Measurements from ENCODE around the gene ZNF507. TPM values are rescaled to one million over a fixed set of nuclear protein-coding genes. Genes with fewer than 3 reads are reported as not detected.

The ZNF507 gene
- total and polyA plus RNA-seq, 2 experiments from 2014 or later: 4.6 to 10.2 TPM

- Histone ChIP-seq H3K36me3 (no peaks in the 10 kb centered on the region), H3K4me1 (ENCODE audit: low read depth) (no peaks in the 10 kb centered on the region), H3K4me3 (no peak overlapping the region), H3K9me3 (ENCODE audit: low read depth) (no peaks in the 10 kb centered on the region), H3K27me3 (no peaks in the 10 kb centered on the region), H3K27ac (no peak overlapping the region)
- peak in 1 of 2 donors; percentile 40 for DNase-seq (ENCODE audit: low read depth in 1 of 2, low spot score in 1 of 2)
- no peak for TF ChIP-seq CTCF (IDR thresholded peaks at IDR 0.05; ENCODE audit: low read depth, low read length)
Measured at GRCh38 chr19:32308431-32309077, 36.9 kb upstream of the ZNF507 start.

GRCh38 chr19:32309711-32310390 lies 35.6 kb upstream of the ZNF507 start:
- H3K27me3 ChIP-seq: no peaks in the 10 kb centered on the region
- no peak for TF ChIP-seq CTCF (IDR thresholded peaks at IDR 0.05; ENCODE audit: low read depth, low read length)
- H3K9me3 ChIP-seq (ENCODE audit: low read depth): no peaks in the 10 kb centered on the region
- H3K4me3 ChIP-seq: no peak overlapping the region
- no peaks in the 10 kb centered on the region for H3K4me1 ChIP-seq (ENCODE audit: low read depth)
- DNase-seq (ENCODE audit: low read depth in 1 of 2, low spot score in 1 of 2): peak in 1 of 2 donors; percentile 6
- no peak overlapping the region for H3K27ac ChIP-seq
- no peaks in the 10 kb centered on the region for H3K36me3 ChIP-seq

- no peak for TF ChIP-seq CTCF (IDR thresholded peaks at IDR 0.05; ENCODE audit: low read depth, low read length)
- no peak for DNase-seq (ENCODE audit: low read depth in 1 of 2, low spot score in 1 of 2)
- H3K4me1 ChIP-seq (ENCODE audit: low read depth): no peaks in the 10 kb centered on the region
- H3K27ac ChIP-seq: no peak overlapping the region
- no peak overlapping the region for H3K4me3 ChIP-seq
- no peaks in the 10 kb centered on the region for H3K36me3 ChIP-seq
- no peaks in the 10 kb centered on the region for H3K9me3 ChIP-seq (ENCODE audit: low read depth)
- no peaks in the 10 kb centered on the region for H3K27me3 ChIP-seq
Measured at GRCh38 chr19:32311371-32311770, 34.0 kb upstream of the ZNF507 start.

- Histone ChIP-seq H3K4me1 (ENCODE audit: low read depth) (no peaks in the 10 kb centered on the region), H3K27me3 (no peaks in the 10 kb centered on the region), H3K36me3 (no peaks in the 10 kb centered on the region), H3K9me3 (ENCODE audit: low read depth) (no peaks in the 10 kb centered on the region), H3K27ac (no peak overlapping the region), H3K4me3 (no peak overlapping the region)
- peak in 1 of 2 donors; percentile 50 for DNase-seq (ENCODE audit: low read depth in 1 of 2, low spot score in 1 of 2)
- TF ChIP-seq CTCF (IDR thresholded peaks at IDR 0.05; ENCODE audit: low read depth, low read length): no peak
Measured at GRCh38 chr19:32313569-32314265, 31.7 kb upstream of the ZNF507 start.

- DNase-seq (ENCODE audit: low read depth in 1 of 2, low spot score in 1 of 2): peak; percentile 15 to 34
- no peak for TF ChIP-seq CTCF (IDR thresholded peaks at IDR 0.05; ENCODE audit: low read depth, low read length)
Measured at GRCh38 chr19:32316034-32316433, 29.4 kb upstream of the ZNF507 start.

More at GRCh38 chr19:32316034-32316433, 29.4 kb upstream of the ZNF507 start:
- Histone ChIP-seq H3K4me1 (ENCODE audit: low read depth) (no peaks in the 10 kb centered on the region), H3K27me3 (no peaks in the 10 kb centered on the region), H3K9me3 (ENCODE audit: low read depth) (no peaks in the 10 kb centered on the region), H3K36me3 (no peaks in the 10 kb centered on the region), H3K27ac (no peak overlapping the region), H3K4me3 (no peak overlapping the region)
